HL-60 (cell line): ENCODE data around the gene TUBGCP6.

Source experiments
- DNase-seq, 2 experiments: peaks; one replicate each; pipeline ENCODE4 v3.0.0-alpha.2; 2010 to 2020; ENCODE audit warnings: low read depth in 1 of 2, low spot score in 1 of 2
- H3K27ac ChIP-seq: fragments of 250-450 bp; sonication (Bioruptor Pico); replicated peaks from 2 replicates; pipeline ENCODE4 v1.5.1; 2020; ENCODE audit warnings: mild to moderate bottlenecking, moderate library complexity
- H3K27me3 ChIP-seq: fragments of 250-450 bp; sonication (Bioruptor Pico); 2 replicates; pipeline ENCODE4 v1.5.1; 2021; ENCODE audit warnings: mild to moderate bottlenecking, moderate library complexity; ENCODE audit not compliant: insufficient read depth, poor library complexity, severe bottlenecking
- H3K4me3 ChIP-seq: replicated peaks from 2 replicates; pipeline ENCODE4 v1.5.1; 2011; ENCODE audit warnings: mild to moderate bottlenecking, control low read depth, low read length; ENCODE audit not compliant: insufficient read depth
- GABPA ChIP-seq: IDR thresholded peaks from 2 replicates; pipeline ENCODE4 v1.6.1; 2012; ENCODE audit warnings: low read depth
- POLR2AphosphoS5 ChIP-seq: IDR thresholded peaks from 2 replicates; pipeline ENCODE4 v1.6.1; 2012; ENCODE audit warnings: low read depth
- SPI1 ChIP-seq: IDR thresholded peaks from 2 replicates; pipeline ENCODE4 v1.6.1; 2012; ENCODE audit warnings: low read depth, mild to moderate bottlenecking, borderline replicate concordance
- TF ChIP-seq, protein P1 (sequence below): IDR thresholded peaks from 2 replicates; pipeline ENCODE4 v1.6.1; 2012; ENCODE audit warnings: low read depth; ENCODE audit not compliant: insufficient replicate concordance
- TF ChIP-seq, protein P2 (sequence below): IDR thresholded peaks from one replicate; pipeline ENCODE4 v1.5.1; 2011; ENCODE audit warnings: low read length, control low read depth, inconsistent platforms; ENCODE audit not compliant: insufficient read depth

TUBGCP6 gene

DNA sequence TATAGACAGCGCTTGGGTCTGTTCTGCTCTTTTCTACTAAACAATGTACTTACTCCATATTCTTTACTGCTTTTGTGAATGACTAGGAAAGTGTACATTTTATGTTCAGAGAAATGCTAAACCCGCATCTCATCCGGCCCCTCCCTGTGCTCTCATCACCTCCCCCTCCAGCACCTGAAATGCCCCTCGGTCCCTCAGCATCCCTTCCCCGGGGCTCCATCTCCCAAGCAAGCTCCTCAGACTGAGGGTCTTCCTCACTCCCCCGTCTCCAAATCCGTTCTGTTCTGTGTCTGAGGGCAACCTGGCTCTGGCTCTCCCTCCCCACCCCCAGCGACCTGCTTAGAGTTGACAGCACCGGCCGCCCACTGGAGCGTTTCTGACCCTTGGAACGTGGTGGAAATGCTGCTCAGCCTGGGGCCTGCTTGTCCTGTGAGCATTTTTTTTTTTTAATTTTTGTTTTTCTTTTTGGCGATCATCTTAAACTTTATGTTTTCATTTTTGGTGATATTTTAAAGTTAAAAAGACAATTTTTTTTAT is 42.6 kb downstream of the TUBGCP6 start:
- TF ChIP-seq, protein P1, sequence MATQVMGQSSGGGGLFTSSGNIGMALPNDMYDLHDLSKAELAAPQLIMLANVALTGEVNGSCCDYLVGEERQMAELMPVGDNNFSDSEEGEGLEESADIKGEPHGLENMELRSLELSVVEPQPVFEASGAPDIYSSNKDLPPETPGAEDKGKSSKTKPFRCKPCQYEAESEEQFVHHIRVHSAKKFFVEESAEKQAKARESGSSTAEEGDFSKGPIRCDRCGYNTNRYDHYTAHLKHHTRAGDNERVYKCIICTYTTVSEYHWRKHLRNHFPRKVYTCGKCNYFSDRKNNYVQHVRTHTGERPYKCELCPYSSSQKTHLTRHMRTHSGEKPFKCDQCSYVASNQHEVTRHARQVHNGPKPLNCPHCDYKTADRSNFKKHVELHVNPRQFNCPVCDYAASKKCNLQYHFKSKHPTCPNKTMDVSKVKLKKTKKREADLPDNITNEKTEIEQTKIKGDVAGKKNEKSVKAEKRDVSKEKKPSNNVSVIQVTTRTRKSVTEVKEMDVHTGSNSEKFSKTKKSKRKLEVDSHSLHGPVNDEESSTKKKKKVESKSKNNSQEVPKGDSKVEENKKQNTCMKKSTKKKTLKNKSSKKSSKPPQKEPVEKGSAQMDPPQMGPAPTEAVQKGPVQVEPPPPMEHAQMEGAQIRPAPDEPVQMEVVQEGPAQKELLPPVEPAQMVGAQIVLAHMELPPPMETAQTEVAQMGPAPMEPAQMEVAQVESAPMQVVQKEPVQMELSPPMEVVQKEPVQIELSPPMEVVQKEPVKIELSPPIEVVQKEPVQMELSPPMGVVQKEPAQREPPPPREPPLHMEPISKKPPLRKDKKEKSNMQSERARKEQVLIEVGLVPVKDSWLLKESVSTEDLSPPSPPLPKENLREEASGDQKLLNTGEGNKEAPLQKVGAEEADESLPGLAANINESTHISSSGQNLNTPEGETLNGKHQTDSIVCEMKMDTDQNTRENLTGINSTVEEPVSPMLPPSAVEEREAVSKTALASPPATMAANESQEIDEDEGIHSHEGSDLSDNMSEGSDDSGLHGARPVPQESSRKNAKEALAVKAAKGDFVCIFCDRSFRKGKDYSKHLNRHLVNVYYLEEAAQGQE: no peak
- TF ChIP-seq, protein P2, sequence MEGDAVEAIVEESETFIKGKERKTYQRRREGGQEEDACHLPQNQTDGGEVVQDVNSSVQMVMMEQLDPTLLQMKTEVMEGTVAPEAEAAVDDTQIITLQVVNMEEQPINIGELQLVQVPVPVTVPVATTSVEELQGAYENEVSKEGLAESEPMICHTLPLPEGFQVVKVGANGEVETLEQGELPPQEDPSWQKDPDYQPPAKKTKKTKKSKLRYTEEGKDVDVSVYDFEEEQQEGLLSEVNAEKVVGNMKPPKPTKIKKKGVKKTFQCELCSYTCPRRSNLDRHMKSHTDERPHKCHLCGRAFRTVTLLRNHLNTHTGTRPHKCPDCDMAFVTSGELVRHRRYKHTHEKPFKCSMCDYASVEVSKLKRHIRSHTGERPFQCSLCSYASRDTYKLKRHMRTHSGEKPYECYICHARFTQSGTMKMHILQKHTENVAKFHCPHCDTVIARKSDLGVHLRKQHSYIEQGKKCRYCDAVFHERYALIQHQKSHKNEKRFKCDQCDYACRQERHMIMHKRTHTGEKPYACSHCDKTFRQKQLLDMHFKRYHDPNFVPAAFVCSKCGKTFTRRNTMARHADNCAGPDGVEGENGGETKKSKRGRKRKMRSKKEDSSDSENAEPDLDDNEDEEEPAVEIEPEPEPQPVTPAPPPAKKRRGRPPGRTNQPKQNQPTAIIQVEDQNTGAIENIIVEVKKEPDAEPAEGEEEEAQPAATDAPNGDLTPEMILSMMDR: no peak
- no peak for TF ChIP-seq POLR2AphosphoS5
- no peak for TF ChIP-seq GABPA
- TF ChIP-seq SPI1: no peak
- DNase-seq: no peak
- no peak overlapping the region; the same call in 1 of the 2 replicates for H3K27ac ChIP-seq
- H3K27me3 ChIP-seq: no peaks in the 10 kb centered on the region
- peak overlapping the region; percentile 65 for H3K4me3 ChIP-seq

DNA sequence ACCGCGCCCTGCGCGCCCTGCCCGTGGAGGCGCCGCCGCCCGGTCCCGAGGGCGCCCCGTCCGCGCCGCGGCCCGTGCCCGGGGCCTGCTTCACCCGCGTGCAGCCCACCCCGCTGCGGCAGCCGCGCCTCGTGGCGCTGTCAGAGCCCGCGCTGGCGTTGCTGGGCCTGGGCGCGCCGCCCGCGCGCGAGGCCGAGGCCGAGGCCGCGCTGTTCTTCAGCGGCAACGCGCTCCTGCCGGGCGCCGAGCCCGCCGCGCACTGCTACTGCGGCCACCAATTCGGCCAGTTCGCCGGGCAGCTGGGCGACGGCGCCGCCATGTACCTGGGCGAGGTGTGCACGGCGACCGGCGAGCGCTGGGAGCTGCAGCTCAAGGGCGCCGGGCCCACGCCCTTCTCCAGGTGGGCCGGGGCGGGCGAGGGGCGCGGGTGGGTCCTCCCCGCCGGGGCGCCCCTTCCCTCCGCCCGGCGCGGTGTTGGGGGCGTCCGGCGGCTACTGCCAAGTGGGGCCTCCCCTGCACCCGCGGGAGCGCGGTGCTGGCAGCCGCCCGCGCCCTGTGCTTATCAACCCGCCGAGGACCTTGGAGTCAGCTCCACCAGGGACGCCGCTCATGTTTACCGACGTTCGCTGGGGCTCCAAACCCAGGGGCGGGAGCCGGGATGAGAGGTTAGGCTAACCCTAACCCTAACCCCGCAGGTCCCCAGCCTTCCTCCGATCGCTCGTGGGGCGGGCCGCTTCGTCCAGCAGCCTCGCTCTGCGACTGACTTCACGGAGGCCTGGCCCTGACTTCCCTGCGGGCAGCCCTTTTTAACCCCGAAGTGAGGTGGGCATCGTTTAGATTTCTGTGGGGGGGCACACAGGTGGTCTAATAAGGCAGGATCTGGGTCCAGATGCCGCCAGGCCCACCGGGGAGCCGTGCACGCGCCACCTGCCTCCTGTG is 43.4 kb downstream of the TUBGCP6 start:
- DNase-seq: peak in 1 of 2 experiments; percentile 12
- peak overlapping the region; percentile 65 for H3K4me3 ChIP-seq
- peak overlapping the region; percentile 55 for H3K27ac ChIP-seq
- TF ChIP-seq POLR2AphosphoS5 (0 out of 2 replicates have a peak, but pooled peaks have one; percentile 8), GABPA (no peak), SPI1 (no peak)
- TF ChIP-seq, protein P2: no peak
- no peaks in the 10 kb centered on the region for H3K27me3 ChIP-seq

DNA sequence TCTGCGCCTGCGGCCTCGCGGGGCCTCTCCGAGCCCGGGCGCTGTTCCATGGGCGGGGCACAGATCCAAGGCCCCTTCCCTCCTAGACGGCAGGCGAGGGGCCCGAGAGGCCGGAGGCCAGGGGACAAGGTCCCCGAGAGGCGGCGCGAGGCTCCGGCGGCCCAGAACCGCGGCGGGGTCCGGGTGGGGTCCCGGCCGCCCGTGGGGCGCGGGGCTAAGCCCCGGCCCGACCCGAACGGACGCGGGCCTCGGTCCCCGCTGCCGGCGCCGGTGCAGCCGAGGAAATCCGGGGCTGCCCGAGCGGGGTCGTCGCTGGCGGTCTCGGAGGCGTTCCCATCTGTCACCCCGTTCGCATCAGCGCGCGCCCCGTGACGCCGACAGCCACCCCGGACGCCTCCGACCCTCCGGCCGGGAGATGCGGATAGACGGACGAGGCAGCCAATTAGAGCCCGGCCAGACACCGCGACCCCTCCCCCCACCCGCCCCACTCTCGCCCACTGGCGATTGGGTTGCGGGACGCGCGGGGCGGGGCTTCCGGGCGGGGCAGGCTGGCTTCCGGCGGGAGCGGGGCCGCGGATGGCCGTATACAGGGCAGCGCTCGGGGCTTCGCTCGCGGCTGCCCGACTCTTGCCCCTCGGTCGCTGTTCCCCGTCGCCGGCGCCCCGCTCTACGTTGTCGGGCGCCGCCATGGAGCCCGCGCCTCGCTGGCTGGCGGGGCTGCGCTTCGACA is 44.2 kb downstream of the TUBGCP6 start, which contains the start of gene SELENOO:
TSS of gene SELENOO (plus strand) at position 551 of the 730 bp plus-strand sequence. CDS start at position 577, 26 bp downstream.
- TF ChIP-seq GABPA: peak; percentile 92
- TF ChIP-seq, protein P1: no peak
- Histone ChIP-seq H3K27me3 (no peaks in the 10 kb centered on the region), H3K27ac (peak within 1 kb of the TSS; percentile 55), H3K4me3 (peak within 1 kb of the TSS; percentile 65)
- DNase-seq: peak; percentile 76 to 89
